Kidney tubule cell (primary cell): ENCODE measurements around the gene CBR3.
A peak's percentile ranks its signal among the peaks of the same experiment; 100 is the strongest.
"Not testable (repeated sequence)": the region's sequence is repeated elsewhere in the genome, so short reads cannot be mapped to it uniquely, and the experiment has no call there.

Experiments used
- DNase-seq: peaks from one replicate; pipeline ENCODE4 v3.0.0-alpha.2; 2018; ENCODE audit warnings: low spot score

CBR3 gene

DNA sequence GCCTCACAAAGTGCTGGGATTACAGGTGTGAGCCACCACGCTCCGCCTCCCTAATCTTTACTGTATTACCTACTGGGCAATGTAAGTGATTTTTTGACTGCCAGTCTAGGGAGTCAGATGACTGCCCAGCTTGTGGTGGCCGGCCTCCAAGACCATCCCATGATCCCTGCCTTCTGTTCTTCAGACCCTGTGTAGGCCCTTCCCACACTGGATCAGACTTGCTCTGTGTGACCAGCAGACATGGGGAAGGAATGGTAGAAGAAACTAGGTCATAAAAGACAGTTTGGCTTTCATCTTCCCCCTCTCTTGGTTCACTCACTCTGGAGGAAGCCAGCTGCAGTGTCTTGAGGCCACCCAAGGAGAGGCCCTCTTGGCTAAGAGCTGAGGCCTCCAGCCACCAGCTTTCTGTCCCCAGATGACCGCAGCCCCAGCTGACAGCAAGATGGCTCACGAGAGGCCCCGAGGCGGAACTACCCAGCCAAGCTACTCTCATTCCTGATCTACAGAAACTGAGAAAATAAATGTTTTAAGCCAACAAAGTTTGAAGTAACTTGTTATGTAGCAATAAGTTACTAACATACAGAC lies 14.5 kb upstream of the CBR3 start:
- no peak for DNase-seq

DNA sequence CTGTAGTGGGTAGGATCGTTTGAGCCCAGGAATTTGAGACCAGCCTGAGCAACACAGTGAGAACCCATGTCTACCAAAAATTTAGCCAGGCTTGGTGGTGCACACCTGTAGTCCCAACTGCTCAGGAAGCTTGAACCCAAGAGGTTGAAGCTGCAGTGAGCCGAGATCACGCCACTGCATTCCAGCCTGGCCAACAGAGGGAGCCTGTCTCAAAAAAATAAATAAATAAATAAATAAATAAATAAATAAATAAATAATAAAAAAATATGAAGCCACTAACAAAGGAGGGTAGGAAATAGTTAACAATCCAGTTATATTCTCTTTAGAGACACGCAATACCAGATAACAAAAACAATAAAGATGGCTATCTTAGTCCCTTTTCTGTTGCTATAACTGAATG lies 11.9 kb upstream of the CBR3 start:
- DNase-seq: no peak

DNA sequence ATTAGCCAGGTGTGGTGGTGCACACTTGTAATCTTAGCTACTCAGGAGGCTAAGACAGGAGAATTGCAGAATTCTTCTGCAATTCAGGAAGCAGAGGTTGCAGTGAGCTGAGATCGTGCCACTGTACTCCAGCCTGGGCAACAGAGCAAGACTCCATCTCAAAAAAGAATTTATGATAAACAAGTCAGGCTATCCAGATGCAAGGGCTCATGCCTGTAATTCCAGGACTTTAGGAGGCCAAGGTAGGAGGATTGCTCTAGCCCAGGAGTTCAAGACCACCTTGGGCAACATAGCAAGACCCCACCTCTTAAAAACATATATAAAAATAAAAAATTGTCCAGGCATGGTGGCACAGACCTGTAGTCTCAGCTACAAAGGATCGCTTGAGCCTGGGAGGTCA lies 10.5 kb upstream of the CBR3 start:
- DNase-seq: no peak

DNA sequence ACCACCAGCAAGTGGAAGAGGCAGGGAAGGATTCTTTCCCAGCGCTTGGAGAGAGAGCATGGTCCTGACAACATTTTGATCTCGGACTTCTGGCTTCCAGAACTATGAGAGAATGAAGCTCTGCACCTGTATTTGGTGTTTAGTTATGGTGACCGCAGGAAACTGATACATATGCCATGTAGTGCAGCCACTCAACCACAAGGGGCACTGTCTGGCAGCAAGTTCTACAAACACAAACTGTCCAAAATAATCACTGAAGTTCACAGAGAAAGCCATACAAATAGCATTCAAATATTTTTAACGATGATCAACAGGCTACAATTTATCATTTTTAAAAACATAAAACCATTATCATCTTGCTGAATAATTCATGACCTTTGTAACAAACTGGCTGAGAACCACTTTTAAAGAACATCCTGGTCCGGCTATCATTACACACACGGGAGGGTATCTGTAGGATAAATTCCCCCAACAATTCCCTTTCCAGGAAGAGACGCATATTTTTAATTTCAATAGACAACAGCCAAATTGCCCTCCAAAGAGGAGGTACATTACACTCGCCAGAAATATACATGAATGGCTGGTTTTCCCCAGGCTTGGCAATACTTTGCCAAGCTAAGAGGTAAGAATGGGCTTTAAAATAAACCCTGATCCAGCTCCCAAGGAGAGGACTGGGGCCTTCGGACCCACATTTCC lies 9.2 kb upstream of the CBR3 start:
- DNase-seq: peak; percentile 61

DNA sequence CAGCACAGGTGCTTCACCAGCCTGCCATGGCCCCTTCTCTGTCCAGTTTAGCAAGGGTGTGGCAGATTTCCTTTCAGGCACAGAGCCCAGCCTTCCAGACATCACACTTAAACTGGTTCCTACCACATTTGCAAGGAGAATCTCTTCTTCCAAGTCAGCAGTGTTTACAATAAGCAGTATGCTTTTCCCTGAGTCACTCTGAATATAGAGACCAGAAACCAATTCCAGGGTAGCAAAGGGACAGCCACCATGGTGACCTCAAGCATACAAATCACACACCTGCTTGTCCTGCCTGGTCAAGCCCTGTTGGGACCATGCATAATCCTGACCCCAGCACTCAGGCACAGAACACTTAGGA lies 8.7 kb upstream of the CBR3 start:
- DNase-seq: no peak

DNA sequence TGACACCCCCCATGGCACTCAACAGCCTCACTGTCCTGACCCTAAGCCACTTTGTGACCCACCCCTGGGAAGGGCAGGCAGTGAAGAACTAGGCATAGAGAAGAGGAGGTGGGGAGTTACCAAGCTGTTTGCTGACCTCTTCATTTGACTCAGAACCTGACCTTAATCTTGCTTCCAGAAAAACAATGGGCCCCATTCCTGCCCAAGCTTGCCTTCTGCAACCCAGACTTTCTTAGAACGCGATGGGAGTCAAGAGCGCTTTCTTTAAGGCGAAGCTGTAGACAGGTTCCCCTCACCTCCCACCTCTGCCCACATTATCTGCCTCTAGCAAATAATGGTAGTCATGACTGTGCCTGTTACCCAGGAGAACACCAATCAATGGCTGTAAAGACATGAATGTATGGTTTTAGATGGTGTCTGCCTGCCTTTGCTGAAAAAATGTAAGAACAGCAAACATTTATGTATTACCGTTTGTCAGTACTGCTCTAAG lies 8.2 kb upstream of the CBR3 start:
- no peak for DNase-seq

DNA sequence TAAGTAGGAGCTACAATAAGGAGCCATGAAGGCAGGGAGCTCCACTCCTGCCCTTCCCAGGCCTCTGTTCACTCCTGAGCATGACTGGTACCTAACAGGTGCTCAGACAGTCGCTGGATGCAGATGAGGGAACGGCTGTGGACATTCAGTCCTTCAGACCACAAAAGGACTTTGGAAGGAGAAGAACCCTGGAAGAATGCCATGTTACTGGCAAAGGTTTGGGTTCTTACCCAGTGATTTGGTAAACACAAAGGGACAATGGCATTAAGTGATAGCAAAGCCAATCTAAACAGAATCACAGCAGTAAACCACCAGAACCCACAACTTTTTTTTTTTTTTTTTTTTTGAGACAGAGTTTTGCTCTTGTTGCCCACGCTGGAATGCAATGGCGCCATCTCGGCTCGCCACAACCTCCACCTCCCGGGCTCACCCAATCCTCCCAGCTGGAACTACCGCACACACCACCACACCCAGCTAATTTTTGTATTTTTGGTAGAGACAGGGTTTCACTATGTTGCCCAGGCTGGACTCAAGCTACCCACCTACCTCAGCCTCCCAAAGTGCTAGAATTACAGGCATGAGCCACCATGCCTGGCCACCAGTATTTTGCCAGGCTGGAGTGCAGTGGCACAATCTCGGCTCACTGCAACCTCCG lies 7.5 kb upstream of the CBR3 start:
- DNase-seq: no peak

DNA sequence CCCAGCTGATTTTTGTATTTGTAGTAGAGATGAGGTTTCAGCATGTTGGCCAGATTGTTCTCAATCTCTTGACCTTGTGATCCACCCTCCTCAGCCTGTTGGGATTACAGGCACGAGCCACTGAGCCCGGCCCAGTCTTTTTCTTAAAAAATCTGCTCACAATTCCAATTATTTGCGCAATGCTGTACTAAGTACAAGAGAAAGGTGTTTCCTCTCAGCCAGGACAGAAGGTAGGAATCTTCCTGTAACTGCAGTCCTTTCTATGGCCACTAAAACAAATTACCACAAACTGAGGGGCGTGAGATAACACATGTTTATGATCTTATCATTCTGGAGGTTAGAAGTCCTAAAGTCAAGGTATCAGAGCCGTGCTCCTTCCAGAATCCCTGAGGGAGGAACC lies 6.9 kb upstream of the CBR3 start:
- DNase-seq: no peak

DNA sequence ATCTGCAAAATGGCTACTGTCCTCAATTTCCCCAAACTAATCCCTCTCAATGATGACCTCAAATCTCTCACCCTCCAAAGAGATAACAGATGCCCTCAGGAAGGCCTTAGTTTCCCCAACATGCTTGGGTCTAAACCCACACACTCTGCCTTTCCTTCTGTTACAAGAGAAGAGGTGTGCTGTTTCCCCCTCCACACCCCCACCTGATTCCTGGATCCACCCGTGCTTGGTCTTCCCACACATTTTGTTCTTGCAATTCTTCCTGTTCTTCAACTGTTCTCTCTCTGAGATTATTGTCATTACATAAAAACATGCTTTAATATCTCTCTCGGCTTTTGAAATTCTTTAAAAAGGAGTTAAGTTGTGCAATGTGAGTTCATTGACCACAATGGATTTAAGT lies 5.7 kb upstream of the CBR3 start:
- no peak for DNase-seq

DNA sequence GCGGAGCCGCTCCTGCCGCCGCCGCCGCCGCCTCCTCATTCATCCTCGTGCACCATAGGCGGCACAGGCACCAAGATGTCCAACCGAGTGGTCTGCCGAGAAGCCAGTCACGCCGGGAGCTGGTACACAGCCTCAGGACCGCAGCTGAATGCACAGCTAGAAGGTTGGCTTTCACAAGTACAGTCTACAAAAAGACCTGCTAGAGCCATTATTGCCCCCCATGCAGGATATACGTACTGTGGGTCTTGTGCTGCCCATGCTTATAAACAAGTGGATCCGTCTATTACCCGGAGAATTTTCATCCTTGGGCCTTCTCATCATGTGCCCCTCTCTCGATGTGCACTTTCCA lies 4.5 kb upstream of the CBR3 start:
- not testable (repeated sequence) for DNase-seq

DNA sequence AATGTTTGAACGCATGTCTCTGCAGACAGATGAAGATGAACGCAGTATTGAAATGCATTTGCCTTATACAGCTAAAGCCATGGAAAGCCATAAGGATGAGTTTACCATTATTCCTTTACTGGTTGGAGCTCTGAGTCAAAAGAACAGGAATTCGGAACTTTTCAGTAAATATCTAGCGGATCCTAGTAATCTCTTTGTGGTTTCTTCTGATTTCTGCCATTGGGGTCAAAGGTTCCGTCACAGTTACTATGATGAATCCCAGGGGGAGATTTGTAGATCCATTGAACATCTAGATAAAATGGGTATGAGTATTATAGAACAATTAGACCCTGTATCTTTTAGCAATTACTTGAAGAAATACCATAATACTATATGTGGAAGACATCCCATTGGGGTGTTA lies 4.0 kb upstream of the CBR3 start:
- DNase-seq: not testable (repeated sequence)

DNA sequence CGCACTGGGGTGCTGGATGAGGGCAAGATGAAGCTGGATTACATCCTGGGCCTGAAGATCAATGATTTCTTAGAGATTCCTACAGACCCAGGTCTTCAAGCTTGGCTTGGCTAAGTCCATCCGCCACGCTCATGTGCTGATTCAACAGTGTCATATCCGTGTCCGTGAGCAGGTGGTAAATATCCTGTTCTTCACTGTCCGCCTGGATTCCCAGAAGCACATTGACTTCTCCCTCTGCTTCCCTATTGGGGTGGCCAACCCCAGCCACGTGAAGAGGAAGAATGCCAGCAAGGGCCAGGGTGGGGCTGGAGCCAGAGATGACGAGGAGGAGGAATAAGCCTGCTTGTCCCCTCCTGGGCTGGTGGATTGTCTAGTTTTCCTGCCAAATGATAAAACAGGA lies 2.2 kb upstream of the CBR3 start:
- DNase-seq: no peak

DNA sequence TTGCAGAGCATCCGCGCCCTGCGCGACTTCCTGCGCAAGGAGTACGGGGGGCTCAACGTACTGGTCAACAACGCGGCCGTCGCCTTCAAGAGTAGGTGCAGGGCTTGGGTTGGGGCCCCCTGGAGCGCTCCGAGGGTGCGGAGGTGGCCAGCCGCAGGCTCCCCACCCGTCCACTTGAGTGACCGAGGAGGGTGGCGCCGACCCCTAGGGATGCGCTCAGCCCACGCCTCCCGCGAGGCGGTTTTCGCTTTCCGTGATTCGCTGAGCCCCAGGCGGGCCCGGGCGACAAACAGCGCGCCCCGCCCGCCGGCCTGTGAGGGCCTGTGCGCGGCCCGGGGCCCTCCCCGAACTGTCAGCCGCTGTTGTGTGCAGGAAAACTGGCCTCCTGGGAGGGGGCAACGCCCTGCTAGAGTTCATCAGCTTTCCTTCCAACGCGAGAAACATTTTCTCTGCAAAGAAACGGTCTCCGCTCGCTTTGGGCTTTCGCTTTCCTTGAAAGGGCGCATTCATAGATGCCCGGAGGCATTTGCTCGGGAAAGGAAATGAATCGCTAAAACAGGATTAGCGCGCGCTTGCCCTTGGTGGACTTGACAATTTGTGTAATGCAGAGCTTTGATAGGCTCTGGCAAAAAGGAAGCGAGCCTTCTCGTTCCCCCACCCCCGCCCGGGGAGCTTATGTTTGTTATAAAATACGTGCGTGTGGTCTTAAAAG lies 668 bp downstream of the CBR3 start:
- DNase-seq: peak; percentile 79

DNA sequence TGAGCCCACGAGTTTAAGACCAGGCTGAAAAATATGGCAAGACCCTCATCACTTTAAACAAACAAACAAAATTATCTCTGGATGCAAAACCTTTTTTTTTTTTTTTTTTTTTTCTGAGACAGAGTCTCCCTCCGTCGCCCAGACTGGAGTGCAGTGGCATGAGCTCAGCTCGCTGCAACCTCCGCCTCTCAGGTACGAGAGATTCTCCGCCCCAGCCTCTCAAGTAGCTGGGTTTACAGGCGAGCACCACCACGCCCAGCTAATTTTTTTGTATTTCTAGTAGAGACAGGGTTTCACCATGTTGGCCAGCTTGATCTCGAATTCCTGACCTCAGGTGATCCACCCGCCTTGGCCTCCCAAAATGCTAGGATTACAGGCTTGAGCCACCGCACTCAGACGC lies 4.9 kb downstream of the CBR3 start:
- DNase-seq: not testable (repeated sequence)

DNA sequence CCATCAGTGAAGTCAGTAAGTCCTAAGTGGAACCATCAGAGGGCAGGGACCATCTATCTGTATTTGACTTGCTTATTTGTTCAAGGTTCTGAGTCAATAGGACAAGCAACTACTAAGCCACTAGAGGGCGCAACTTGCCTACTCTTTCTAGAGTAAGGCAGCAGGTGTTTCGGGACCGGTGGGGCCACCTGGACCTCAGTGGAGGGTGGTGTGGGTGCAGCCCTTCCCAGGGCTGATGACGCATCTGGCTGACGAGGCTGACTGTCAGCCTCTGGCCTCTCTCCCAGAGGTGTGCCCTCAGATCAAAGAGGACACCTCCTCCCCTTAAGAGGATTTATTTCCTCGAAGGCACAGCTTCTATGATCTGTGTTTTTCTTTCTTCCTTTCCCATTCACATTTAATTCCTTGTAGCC lies 6.6 kb downstream of the CBR3 start:
- peak; percentile 99 for DNase-seq

DNA sequence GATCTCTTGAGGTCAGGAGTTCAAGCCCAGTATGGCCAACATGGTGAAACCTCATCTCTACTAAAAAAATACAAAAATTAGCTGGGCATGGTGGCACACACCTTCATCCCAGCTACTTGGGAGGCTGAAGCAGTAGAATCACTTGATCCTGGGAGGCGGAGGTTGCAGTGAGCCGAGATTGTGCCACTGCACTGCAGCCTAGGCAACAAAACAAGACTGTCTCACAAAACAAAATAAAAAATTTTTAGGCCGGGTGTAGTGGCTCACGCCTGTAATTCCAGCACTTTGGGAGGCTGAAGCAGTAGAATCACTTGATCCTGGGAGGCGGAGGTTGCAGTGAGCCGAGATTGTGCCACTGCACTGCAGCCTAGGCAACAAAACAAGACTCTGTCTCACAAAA lies 9.4 kb downstream of the CBR3 start:
- DNase-seq: not testable (repeated sequence)

DNA sequence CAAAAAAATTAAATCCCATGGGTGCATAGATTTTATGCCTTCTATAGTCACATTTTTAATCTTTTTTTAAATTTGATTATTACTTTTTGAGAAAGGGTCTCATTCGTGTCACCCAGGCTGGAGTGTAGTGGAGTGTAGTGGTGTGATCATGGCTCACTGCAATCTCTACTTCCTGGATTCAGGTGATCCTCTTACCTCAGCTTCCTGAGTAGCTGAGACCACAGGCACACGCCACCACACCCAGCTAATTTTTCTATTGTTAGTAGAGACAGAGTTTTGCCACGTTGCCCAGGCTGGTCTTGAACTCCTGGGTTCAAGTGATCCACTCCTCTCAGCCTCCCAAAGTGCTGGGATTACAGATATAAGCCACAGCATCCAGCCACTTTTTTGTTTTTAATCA lies 10.4 kb downstream of the CBR3 start:
- no peak for DNase-seq

DNA sequence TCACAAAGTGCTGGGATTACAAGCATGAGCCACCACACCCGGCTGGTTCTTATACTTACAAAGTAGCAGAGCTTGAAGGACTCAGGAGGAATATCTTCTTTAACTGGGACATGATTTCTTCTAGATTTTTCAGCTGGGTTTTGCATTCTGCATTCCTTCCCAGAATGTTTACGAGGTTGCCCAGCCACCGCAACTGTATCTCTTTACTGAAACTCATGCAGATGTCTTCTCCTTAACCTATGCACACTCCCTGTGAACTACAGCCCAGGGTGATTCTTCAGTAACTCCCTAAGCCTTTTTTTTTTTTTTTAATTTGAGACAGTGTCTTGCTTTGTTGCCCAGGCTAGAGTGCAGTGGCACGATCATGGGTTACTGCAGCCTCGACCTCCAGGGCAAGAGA lies 13.0 kb downstream of the CBR3 start:
- DNase-seq: no peak

DNA sequence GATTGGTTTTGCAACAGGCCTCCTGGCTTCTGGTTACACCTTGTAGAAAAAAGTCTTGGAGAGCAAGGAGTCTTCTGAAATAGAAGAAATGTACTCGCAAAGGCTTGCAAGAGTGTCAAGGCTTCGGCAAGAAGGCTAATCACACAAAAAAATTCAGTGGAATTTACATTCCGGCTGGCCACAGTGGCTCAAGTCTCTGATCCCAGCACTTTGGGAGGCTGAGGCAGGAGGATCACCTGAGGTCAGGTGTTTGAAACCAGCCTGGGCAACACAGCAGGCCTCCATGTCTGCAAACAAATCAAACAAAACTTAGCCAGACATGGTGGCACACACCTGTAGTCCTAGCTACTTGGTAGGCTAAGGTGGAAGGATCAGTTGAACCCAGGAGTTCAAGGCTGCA lies 14.0 kb downstream of the CBR3 start:
- DNase-seq: no peak

DNA sequence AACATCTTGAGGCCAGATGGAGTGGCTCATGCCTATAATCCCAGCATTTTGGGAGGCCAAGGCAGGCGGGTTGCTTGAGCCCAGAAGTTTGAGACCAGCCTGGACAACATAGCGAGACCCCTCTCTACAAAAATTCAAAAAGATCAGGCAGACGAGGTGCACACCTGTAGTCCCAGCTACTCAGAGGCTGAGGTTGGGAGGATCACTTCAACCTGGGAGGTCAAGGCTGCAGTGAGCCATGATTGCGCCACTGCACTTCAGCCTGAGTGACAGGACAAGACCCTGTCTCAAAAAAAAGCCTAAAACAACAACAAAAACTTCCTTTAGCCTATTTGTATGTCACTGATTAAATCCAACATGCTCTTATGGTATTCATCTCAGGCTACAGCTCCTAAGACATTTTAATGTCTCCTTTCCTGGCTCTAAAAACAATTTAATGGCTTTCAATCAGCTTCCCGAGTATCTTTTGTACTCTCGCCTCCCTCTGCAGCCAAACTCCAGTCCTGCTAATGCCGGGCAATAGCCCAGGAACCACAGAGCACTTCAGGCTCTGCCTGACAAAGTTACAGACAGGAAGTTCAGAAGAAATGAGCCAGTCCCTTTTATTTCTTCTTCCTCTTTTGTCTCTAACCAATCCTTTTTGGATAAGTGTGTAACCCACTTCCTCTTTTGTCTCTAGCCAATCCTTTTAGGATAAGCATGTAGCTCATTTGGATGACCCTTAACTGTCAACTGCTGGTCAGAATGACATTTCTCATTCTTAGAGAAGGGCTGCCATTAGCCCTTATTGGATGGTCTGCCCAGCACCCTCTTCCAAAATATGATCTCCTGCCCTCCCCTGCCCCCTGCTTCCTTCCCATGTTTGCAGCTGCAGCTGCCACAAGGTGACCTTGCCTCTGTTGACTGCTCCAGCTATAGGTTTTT lies 15.2 kb downstream of the CBR3 start:
- peak; percentile 27 for DNase-seq

DNA sequence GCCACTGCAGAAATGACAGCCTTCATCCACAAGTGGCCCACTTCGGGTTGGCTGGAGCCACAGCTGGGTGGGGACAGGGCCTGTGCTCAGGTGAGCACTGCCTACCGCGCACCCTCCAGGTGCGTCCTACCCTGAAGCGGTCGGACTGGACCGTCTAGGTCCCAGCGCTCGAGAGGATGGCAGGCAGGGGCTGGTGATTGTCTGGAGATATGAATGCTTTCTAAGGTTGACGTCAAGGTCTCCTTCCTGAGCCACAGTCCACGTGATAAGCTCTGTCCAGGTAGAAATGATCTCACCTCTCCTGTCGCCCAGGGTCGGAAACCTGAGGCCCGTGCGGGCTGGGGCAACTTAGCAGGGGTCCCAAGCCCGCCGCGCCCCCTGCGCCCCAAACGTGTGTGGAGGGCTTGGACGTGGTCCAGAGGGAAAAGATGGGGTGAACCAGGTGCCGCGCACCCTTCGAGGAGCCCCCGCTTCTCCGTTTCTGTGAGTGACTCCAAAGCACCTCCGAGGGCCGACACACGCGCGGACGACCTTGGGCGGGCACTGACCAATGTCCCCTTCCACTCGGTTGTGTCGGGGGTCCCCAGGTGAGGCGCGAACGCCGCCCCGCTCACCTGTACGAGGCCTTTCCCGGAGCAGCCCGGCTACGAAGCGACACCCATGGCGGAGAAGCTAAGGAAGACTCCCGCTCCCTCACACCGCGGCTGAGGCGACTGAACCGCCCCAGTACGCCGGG lies 20.9 kb downstream of the CBR3 start:
- DNase-seq: peak; percentile 75
